Transverse colon (tissue), 3 donors: ENCODE results near the gene AK4.

Source experiments
- EP300 ChIP-seq: sonication (generic); formaldehyde crosslinking; IDR thresholded peaks from one replicate; pipeline ENCODE4 v1.6.1; 2017; ENCODE audit warnings: antibody characterized with exemption, low read depth
- POLR2A ChIP-seq: fragments of 450-650 bp; IDR thresholded peaks from one replicate; pipeline ENCODE4 v1.6.1; 2016; ENCODE audit warnings: antibody characterized with exemption, mild to moderate bottlenecking, moderate library complexity
- TF ChIP-seq, protein P1 (sequence below), 5 experiments: fragments of 200-600 bp in 3 of 5; fragments of 450-650 bp in 2 of 5; sonication (generic) in 3 of 5; IDR thresholded peaks; 1 replicate in 2 of 5; 2 replicates in 3 of 5; pipeline ENCODE4 v1.5.1; 2016 to 2017; ENCODE audit warnings: antibody characterized with exemption in 5 of 5, inconsistent platforms in 3 of 5, mild to moderate bottlenecking in 2 of 5, moderate library complexity in 1 of 5

DNA sequence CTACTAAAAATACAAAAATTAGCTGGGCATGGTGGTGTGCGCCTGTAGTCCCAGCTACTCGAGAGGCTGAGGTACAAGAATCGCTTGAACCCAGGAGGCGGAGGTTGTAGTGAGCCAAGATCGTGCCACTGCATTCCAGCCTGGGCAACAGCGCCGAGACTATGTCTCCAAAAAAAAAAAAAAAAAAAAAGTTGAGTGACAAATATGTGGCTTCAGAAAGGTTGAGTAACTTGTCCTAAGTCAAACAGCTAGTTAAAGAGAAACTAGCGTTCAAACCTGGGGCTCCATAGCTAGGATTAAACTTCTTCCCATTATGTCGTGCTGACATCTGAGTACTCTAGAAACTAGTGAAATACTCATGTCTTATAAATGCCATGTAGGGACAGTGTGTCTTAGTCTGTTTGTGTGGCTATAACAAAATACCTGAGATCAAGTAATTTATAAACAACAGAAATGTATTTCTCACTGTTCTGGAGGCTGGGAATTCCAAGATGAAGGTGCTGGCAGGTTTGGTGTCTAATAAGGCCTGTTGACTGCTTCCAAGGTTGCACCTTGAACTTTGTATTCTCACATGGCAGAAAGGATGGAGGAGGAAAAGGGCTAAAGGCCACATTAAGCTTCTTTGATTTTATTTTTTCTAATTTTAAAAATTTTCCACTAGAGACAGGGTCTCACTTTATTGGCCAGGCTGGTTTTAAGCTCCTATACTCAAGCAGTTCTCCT, 12.0 kb downstream of the AK4 start:
- TF ChIP-seq, protein P1, sequence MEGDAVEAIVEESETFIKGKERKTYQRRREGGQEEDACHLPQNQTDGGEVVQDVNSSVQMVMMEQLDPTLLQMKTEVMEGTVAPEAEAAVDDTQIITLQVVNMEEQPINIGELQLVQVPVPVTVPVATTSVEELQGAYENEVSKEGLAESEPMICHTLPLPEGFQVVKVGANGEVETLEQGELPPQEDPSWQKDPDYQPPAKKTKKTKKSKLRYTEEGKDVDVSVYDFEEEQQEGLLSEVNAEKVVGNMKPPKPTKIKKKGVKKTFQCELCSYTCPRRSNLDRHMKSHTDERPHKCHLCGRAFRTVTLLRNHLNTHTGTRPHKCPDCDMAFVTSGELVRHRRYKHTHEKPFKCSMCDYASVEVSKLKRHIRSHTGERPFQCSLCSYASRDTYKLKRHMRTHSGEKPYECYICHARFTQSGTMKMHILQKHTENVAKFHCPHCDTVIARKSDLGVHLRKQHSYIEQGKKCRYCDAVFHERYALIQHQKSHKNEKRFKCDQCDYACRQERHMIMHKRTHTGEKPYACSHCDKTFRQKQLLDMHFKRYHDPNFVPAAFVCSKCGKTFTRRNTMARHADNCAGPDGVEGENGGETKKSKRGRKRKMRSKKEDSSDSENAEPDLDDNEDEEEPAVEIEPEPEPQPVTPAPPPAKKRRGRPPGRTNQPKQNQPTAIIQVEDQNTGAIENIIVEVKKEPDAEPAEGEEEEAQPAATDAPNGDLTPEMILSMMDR (IDR thresholded peaks at IDR 0.05), result no peak
- TF ChIP-seq POLR2A, result no peak
- TF ChIP-seq EP300, result no peak
